Testis (tissue), 2 donors: ENCODE measurements around the gene RUNX1.

Experiments used
- CTCF ChIP-seq, 3 experiments: fragments of 450-650 bp in 2 of 3; fragments of 200-600 bp in 1 of 3; sonication (generic) in 1 of 3; IDR thresholded peaks; one replicate each; pipeline ENCODE4 v1.5.1; 2016 to 2019; ENCODE audit warnings: antibody characterized with exemption in 3 of 3, mild to moderate bottlenecking in 2 of 3, moderate library complexity in 1 of 3
- POLR2A ChIP-seq: fragments of 450-650 bp; IDR thresholded peaks from one replicate; pipeline ENCODE4 v1.6.1; 2017; ENCODE audit warnings: antibody characterized with exemption, mild to moderate bottlenecking, moderate library complexity

GRCh38 chr21:34869545-34869944, 179.6 kb downstream of the RUNX1 start:
- TF ChIP-seq CTCF (IDR thresholded peaks at IDR 0.05) (no peak), POLR2A (no peak)
